Middle frontal gyrus (tissue), 1 donor: ENCODE measurements around the gene ROGDI.
"Not testable (repeated sequence)": the region's sequence is repeated elsewhere in the genome, so short reads cannot be mapped to it uniquely, and the experiment has no call there.

Experiments
- DNase-seq: peaks from one replicate; pipeline ENCODE4 v3.0.0-alpha.2; 2015; ENCODE audit warnings: low spot score; ENCODE audit errors: extremely low spot score

ROGDI gene

GRCh38 chr16:4792951-4793513 is 9.4 kb downstream of the ROGDI start:
- no peak for DNase-seq

- DNase-seq, result no peak
These were observed 11.6 kb downstream of the ROGDI start for GRCh38 chr16:4790871-4791270.

GRCh38 chr16:4790261-4790660 is 12.2 kb downstream of the ROGDI start:
- DNase-seq, result no peak

- DNase-seq, result no peak
These were observed 13.5 kb downstream of the ROGDI start for GRCh38 chr16:4788910-4789309.

- no peak for DNase-seq
These were observed 13.9 kb downstream of the ROGDI start for GRCh38 chr16:4788489-4788889.

GRCh38 chr16:4787627-4788482 is 14.6 kb downstream of the ROGDI start, which contains the start of gene SEPTIN12:
SEPTIN12 (minus strand) TSS chr16:4788345; CDS start chr16:4787645, 700 bp downstream.
- no peak for DNase-seq

GRCh38 chr16:4787068-4787467 is 15.4 kb downstream of the ROGDI start:
- no peak for DNase-seq

- no peak for DNase-seq
These were observed 16.5 kb downstream of the ROGDI start for GRCh38 chr16:4785758-4786433.

- DNase-seq, result not testable (repeated sequence)
These were observed 17.9 kb downstream of the ROGDI start for GRCh38 chr16:4784444-4784987.

- no peak for DNase-seq
These were observed 18.5 kb downstream of the ROGDI start for GRCh38 chr16:4783951-4784336.

GRCh38 chr16:4783251-4783950 is 19.0 kb downstream of the ROGDI start:
- DNase-seq, result no peak

- no peak for DNase-seq
These were observed 22.2 kb downstream of the ROGDI start for GRCh38 chr16:4780235-4780634.

- DNase-seq, result no peak
These were observed 24.4 kb downstream of the ROGDI start for GRCh38 chr16:4778050-4778392.

GRCh38 chr16:4777339-4778049 is 24.9 kb downstream of the ROGDI start:
- DNase-seq, result no peak

GRCh38 chr16:4776141-4776705 is 26.2 kb downstream of the ROGDI start:
- DNase-seq, result no peak

GRCh38 chr16:4775005-4775404 is 27.4 kb downstream of the ROGDI start:
- DNase-seq, result no peak

GRCh38 chr16:4772351-4772750 is 30.1 kb downstream of the ROGDI start:
- DNase-seq, result no peak

GRCh38 chr16:4771646-4772045 is 30.8 kb downstream of the ROGDI start:
- no peak for DNase-seq

GRCh38 chr16:4769306-4769638 is 33.2 kb downstream of the ROGDI start:
- no peak for DNase-seq

GRCh38 chr16:4768549-4769305 is 33.7 kb downstream of the ROGDI start:
- peak; percentile 95 for DNase-seq
